Measurements from ENCODE around the gene CUL9. TPM values are rescaled to one million over a fixed set of nuclear protein-coding genes. Genes with fewer than 3 reads are reported as not detected.

CUL9 gene
- total RNA-seq, 1 donor from 2014 or later = 70.8 TPM

DNA sequence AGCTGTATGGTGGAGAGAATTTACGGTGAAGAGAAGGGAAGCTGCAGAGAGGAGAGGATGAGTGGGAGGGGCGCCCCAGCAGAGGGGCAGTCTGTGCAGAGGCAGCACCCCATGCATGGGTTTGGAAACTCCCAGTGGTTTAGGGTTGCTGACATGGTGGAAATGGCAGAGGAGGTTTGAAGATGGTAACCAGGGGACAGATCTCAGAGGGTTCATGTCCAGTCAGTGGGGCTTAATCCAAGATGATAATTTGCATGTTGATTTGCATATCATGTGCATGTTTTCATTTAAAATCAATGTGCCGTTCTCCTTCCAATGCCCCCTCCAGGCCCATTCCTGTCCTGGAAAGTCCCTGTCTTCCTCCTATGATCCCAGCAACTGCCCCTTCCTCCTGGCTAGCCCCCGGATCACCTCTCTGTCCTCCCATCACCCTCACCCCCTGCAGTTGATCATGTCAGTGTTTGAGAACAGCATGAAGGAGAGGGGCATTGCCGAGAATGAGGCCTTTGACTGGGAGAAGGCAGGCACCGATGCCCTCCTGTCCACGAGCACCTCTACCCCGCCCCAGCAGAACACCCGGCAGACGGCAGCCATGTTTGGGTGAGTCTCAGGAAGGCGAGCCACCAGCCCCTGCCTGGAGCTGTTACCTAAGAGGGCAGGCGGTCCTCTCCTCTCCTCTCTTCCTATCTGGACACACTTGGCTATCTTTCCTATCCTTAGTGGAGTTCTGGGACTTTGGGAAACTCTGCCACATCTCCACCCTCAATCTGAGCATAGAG is 75.6 kb downstream of the CUL9 start:
- Mint-ChIP-seq H3K4me3 (no peak overlapping the region), H3K27ac (no peak overlapping the region), H3K4me1 (peaks cover 1% of the 10 kb centered on the region), H3K27me3 (peaks cover 20% of the 10 kb centered on the region), H3K9me3 (no peaks in the 10 kb centered on the region), H3K36me3 (ENCODE audit: low read depth) (no peaks in the 10 kb centered on the region)
- ChIA-PET CTCF (no interaction called here), POLR2A (no interaction called here)
- TF ChIP-seq CTCF (IDR thresholded peaks at IDR 0.05) = no peak
- ATAC-seq (ENCODE audit: low read depth) (no peak), DNase-seq (no peak)
- intact Hi-C loops (cut with micrococcal nuclease) = no loop called here

- intact Hi-C loops (cut with micrococcal nuclease) = no loop called here
- Mint-ChIP-seq H3K36me3 (ENCODE audit: low read depth) (no peaks in the 10 kb centered on the region), H3K9me3 (no peaks in the 10 kb centered on the region), H3K27me3 (peaks cover 14% of the 10 kb centered on the region), H3K4me1 (peaks cover 1% of the 10 kb centered on the region), H3K4me3 (no peak overlapping the region), H3K27ac (no peak overlapping the region)
- ATAC-seq (ENCODE audit: low read depth) (no peak), DNase-seq (no peak)
- ChIA-PET POLR2A (no interaction called here), CTCF (no interaction called here)
- TF ChIP-seq CTCF (IDR thresholded peaks at IDR 0.05) = no peak
Observed at GRCh38 chr6:43258180-43258579, 76.2 kb downstream of the CUL9 start.

- Mint-ChIP-seq H3K36me3 (ENCODE audit: low read depth) (no peaks in the 10 kb centered on the region), H3K4me3 (no peak overlapping the region), H3K27me3 (peaks cover 5% of the 10 kb centered on the region), H3K9me3 (no peaks in the 10 kb centered on the region), H3K4me1 (peaks cover 7% of the 10 kb centered on the region), H3K27ac (no peak overlapping the region)
- TF ChIP-seq CTCF (IDR thresholded peaks at IDR 0.05) = no peak
- intact Hi-C loops (cut with micrococcal nuclease) = no loop called here
- CTCF ChIA-PET = interaction anchor here (2.1 kb wide), 1 partner anchor 97 kb away, joined by 6 read pairs; no protein-coding TSS in a partner anchor
- DNase-seq = no peak
- ATAC-seq (ENCODE audit: low read depth) = no peak
- POLR2A ChIA-PET = no interaction called here
Observed at GRCh38 chr6:43258807-43259686, 77.1 kb downstream of the CUL9 start.

DNA sequence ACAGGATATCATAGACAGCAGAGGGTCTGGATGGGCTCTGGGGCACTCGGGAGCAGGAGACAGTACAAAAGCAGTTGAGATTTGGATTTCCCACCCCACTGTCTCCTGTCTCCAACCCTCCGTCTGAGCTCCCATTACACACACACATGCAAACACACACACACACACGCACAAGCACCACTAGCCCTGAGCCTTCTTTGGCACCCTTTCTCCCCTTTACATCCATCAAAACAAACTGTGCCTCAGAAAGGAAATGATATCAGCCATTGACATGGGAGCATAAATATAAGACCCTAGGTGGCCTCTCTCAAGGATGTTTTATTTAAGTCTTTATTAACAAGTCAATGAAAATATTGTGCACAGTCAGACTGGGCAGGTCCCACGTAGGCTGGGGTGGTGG is 78.8 kb downstream of the CUL9 start:
- H3K27ac Mint-ChIP-seq = no peak overlapping the region
- H3K4me3 Mint-ChIP-seq = no peak overlapping the region
- H3K4me1 Mint-ChIP-seq = peaks cover 6% of the 10 kb centered on the region
- ChIA-PET POLR2A (no interaction called here), CTCF (interaction anchor here (2.1 kb wide), 1 partner anchor 95 kb away, joined by 6 read pairs; no protein-coding TSS in a partner anchor)
- H3K36me3 Mint-ChIP-seq (ENCODE audit: low read depth) = no peaks in the 10 kb centered on the region
- no peaks in the 10 kb centered on the region for H3K9me3 Mint-ChIP-seq
- DNase-seq (no peak), ATAC-seq (ENCODE audit: low read depth) (no peak)
- intact Hi-C loops (cut with micrococcal nuclease) = no loop called here
- TF ChIP-seq CTCF (IDR thresholded peaks at IDR 0.05) = no peak
- H3K27me3 Mint-ChIP-seq = peaks cover 3% of the 10 kb centered on the region

DNA sequence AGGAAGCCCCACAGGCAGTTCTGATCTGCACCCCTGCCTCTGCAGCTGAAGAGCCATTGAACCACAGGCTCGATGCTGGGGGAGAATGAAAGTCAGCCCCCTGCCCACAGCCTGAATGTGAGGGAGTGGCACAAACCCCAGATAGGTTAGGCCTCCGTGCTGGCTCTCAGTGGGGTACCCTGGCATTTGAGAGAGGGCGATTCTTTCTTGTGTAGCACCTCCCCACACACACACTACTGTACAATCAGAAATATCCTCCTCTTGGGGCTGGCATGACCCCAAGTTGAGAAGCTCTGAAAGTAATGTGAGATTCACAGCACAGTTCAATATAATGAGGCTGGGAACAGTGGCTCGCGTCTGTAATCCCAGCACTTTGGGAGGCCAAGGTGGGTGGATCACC is 79.2 kb downstream of the CUL9 start:
- intact Hi-C loops (cut with micrococcal nuclease) = no loop called here

More for the DNA sequence above, 79.2 kb downstream of the CUL9 start:
- Mint-ChIP-seq H3K9me3 (no peaks in the 10 kb centered on the region), H3K27ac (no peak overlapping the region), H3K4me1 (peaks cover 6% of the 10 kb centered on the region), H3K36me3 (ENCODE audit: low read depth) (no peaks in the 10 kb centered on the region), H3K4me3 (no peak overlapping the region), H3K27me3 (peaks cover 3% of the 10 kb centered on the region)
- TF ChIP-seq CTCF (IDR thresholded peaks at IDR 0.05) = no peak
- POLR2A ChIA-PET = no interaction called here
- DNase-seq = no peak
- no peak for ATAC-seq (ENCODE audit: low read depth)
- CTCF ChIA-PET = interaction anchor here (0.7 to 3.7 kb wide), 5 partner anchors 77 to 219 kb away, joined by 3 to 20 read pairs (median 4); no protein-coding TSS in a partner anchor

Data from activated B cell treated with CpG ODN at 0.5 μM for 24 hours (primary cell).